GM12878 (cell line): ENCODE data around the gene LY9. TPM values are rescaled to one million over a fixed set of nuclear protein-coding genes. Genes with fewer than 3 reads are reported as not detected.
A peak's percentile ranks its signal among the peaks of the same experiment; 100 is the strongest.

ENCODE experiments used
- ATF2 ChIP-seq: IDR thresholded peaks from 2 replicates; pipeline ENCODE4 v1.6.1; 2012; ENCODE audit warnings: low read length, inconsistent platforms
- BCL11A ChIP-seq: IDR thresholded peaks from 2 replicates; pipeline ENCODE4 v1.6.1; 2011; ENCODE audit warnings: low read depth, low read length
- BHLHE40 ChIP-seq, 2 experiments: fragments of 450-650 bp in 1 of 2; IDR thresholded peaks; 2 replicates each; pipeline ENCODE4 v1.6.1; 2011 to 2017; ENCODE audit warnings: low read depth in 2 of 2, borderline replicate concordance in 1 of 2, improper control_type of control experiment in 1 of 2, low read length in 1 of 2, mild to moderate bottlenecking in 1 of 2
- CREB1 ChIP-seq: IDR thresholded peaks from 2 replicates; pipeline ENCODE4 v1.6.1; 2012; ENCODE audit warnings: low read depth, mild to moderate bottlenecking, inconsistent platforms
- CTCF ChIP-seq, 3 experiments: IDR thresholded peaks in 2 of 3; conservative IDR thresholded peaks in 1 of 3; 2 replicates each; pipeline ENCODE4 v1.5.1; 2011; ENCODE audit warnings: low read depth in 3 of 3, low read length in 3 of 3, mild to moderate bottlenecking in 3 of 3, control low read depth in 2 of 3, moderate library complexity in 2 of 3, inconsistent platforms in 1 of 3, mixed read lengths in 1 of 3; ENCODE audit not compliant: control insufficient read depth in 2 of 3, insufficient read depth in 1 of 3; ENCODE audit errors: extremely low read depth in 1 of 3
- DPF2 ChIP-seq: fragments of 450-650 bp; IDR thresholded peaks from 2 replicates; pipeline ENCODE4 v1.6.1; 2017; ENCODE audit warnings: mild to moderate bottlenecking
- HDGF ChIP-seq: fragments of 450-650 bp; IDR thresholded peaks from 2 replicates; pipeline ENCODE4 v1.6.1; 2016; ENCODE audit warnings: antibody characterized with exemption
- IKZF1 ChIP-seq: fragments of 450-650 bp; conservative IDR thresholded peaks from 2 replicates; pipeline ENCODE4 v1.6.1; 2017; ENCODE audit warnings: antibody characterized with exemption, mild to moderate bottlenecking
- IRF4 ChIP-seq: IDR thresholded peaks from 2 replicates; pipeline ENCODE4 v1.6.1; 2011; ENCODE audit warnings: low read depth, low read length
- MTA3 ChIP-seq: IDR thresholded peaks from 2 replicates; pipeline ENCODE4 v1.6.1; 2012; ENCODE audit warnings: low read length, inconsistent platforms, borderline replicate concordance
- NFIC ChIP-seq: IDR thresholded peaks from 2 replicates; pipeline ENCODE4 v1.6.1; 2012; ENCODE audit warnings: low read depth, mild to moderate bottlenecking, inconsistent platforms, low read length, moderate library complexity
- NRF1 ChIP-seq: conservative IDR thresholded peaks from 2 replicates; pipeline ENCODE4 v1.6.1; 2011; ENCODE audit warnings: mild to moderate bottlenecking, low read depth, low read length, improper control_type of control experiment
- POLR2AphosphoS5 ChIP-seq: IDR thresholded peaks from 2 replicates; pipeline ENCODE4 v1.6.1; 2011; ENCODE audit warnings: mild to moderate bottlenecking, low read length, inconsistent platforms
- PRDM15 ChIP-seq: fragments of 450-650 bp; formaldehyde crosslinking; IDR thresholded peaks from 2 replicates; pipeline ENCODE4 v1.4.0; 2020; ENCODE audit warnings: mild to moderate bottlenecking, moderate library complexity
- RB1 ChIP-seq: fragments of 450-650 bp; formaldehyde crosslinking; IDR thresholded peaks from 2 replicates; pipeline ENCODE4 v1.6.1; 2017; ENCODE audit warnings: mild to moderate bottlenecking, borderline replicate concordance
- RCOR1 ChIP-seq: conservative IDR thresholded peaks from 2 replicates; pipeline ENCODE4 v1.6.1; 2012; ENCODE audit warnings: low read depth, low read length, improper control_type of control experiment
- SIN3A ChIP-seq: IDR thresholded peaks from 2 replicates; pipeline ENCODE4 v1.6.1; 2012; ENCODE audit warnings: low read depth, low read length, improper control_type of control experiment
- SMAD1 ChIP-seq: fragments of 450-650 bp; IDR thresholded peaks from 2 replicates; pipeline ENCODE4 v1.6.1; 2018; ENCODE audit warnings: mild to moderate bottlenecking, low read depth; ENCODE audit not compliant: partially characterized antibody
- STAT1 ChIP-seq: fragments of 450-650 bp; conservative IDR thresholded peaks from 2 replicates; pipeline ENCODE4 v1.6.1; 2014; ENCODE audit warnings: antibody characterized with exemption, mild to moderate bottlenecking
- TCF7 ChIP-seq: IDR thresholded peaks from 2 replicates; pipeline ENCODE4 v1.6.1; 2014; ENCODE audit warnings: antibody characterized with exemption, borderline replicate concordance
- YBX1 ChIP-seq: fragments of 450-650 bp; IDR thresholded peaks from 2 replicates; pipeline ENCODE4 v1.6.1; 2016; ENCODE audit warnings: antibody characterized with exemption
- YY1 ChIP-seq: IDR thresholded peaks from 2 replicates; pipeline ENCODE4 v1.6.1; 2011; ENCODE audit warnings: low read depth, mild to moderate bottlenecking, low read length
- ZNF24 ChIP-seq: fragments of 450-650 bp; IDR thresholded peaks from 2 replicates; pipeline ENCODE4 v1.6.1; 2017; ENCODE audit warnings: antibody characterized with exemption, mild to moderate bottlenecking
- polyA plus RNA-seq, 11 experiments: library from polyadenylated mRNA; depleted of rRNA in 4 of 11; unstranded in 6 of 11; stranded (reverse) in 5 of 11; fragments of >200 nt; fragmentation: Nextera tagmentation in 4 of 11; fragmentation: Illumina TruSeq in 1 of 11; extraction: Ambion mirVana in 4 of 11; extraction: Trizol in 1 of 11; gene quantifications; 1 replicate in 1 of 11; 2 replicates in 10 of 11; pipeline versions ENCODE4 v1.2.1 to v1.2.3, GENCODE V29; 2011 to 2016; ENCODE audit warnings: inconsistent platforms in 2 of 11, missing spikeins in 2 of 11, low read depth in 1 of 11
- total RNA-seq, 4 experiments: library from RNA; depleted of rRNA in 3 of 4; stranded (reverse); fragments of >200 nt in 3 of 4; fragmentation: Illumina TruSeq in 1 of 4; extraction: Trizol in 1 of 4; gene quantifications; 2 replicates each; pipeline versions ENCODE4 v1.2.1 to v1.2.3, GENCODE V29; 2013 to 2021

LY9 gene
- total and polyA plus RNA-seq, 10 of the 15 experiments (the other 5 are each of a cell fraction or from before 2014, with no cell fraction given), result 2.7 to 12.5 (median 9.0) TPM

GRCh38 chr1:160830321-160831153 lies 34.6 kb downstream of the LY9 start (continued):
- no peak for TF ChIP-seq SIN3A
- TF ChIP-seq IKZF1, result no peak
- no peak for TF ChIP-seq MTA3
- TF ChIP-seq RB1, result no peak
- TF ChIP-seq SMAD1, result no peak
- no peak for TF ChIP-seq BCL11A
- no peak for TF ChIP-seq IRF4
- TF ChIP-seq YBX1, result no peak
- no peak for TF ChIP-seq ATF2
- no peak for TF ChIP-seq NRF1
- no peak for TF ChIP-seq POLR2AphosphoS5
- peak in 1 of 2 experiments; percentile 17; a peak in 1 of 4 replicates for TF ChIP-seq BHLHE40 (IDR thresholded peaks at IDR 0.05; ENCODE audit: borderline replicate concordance in 1 of 2, low read depth in 2 of 2, low read length in 1 of 2)
- no peak for TF ChIP-seq HDGF
- no peak for TF ChIP-seq RCOR1
- TF ChIP-seq STAT1, result no peak
- no peak for TF ChIP-seq DPF2
- TF ChIP-seq TCF7, result no peak
- no peak for TF ChIP-seq CREB1
- TF ChIP-seq PRDM15 (CRISPR knock-in tag), result no peak
- TF ChIP-seq NFIC, result no peak
- no peak for TF ChIP-seq ZNF24
- peak; percentile 78 for TF ChIP-seq YY1
- TF ChIP-seq CTCF (IDR thresholded peaks at IDR 0.05 in 2 of 3, conservative IDR thresholded peaks at IDR 0.05 in 1 of 3; ENCODE audit: control insufficient read depth in 2 of 3, extremely low read depth in 1 of 3, insufficient read depth in 1 of 3, low read depth in 3 of 3, low read length in 3 of 3), result peak; percentile 67 to 87 (median 76)
